Activated naive CD8-positive, alpha-beta T cell (primary cell): ENCODE measurements around the gene CBX1.
A peak's percentile ranks its signal among the peaks of the same experiment; 100 is the strongest.

Experiments used
- H3K27ac Mint-ChIP-seq: one replicate; pipeline ENCODE4 v1.8.0; 2021; ENCODE audit warnings: mixed read lengths
- H3K27me3 Mint-ChIP-seq: one replicate; pipeline ENCODE4 v1.8.0; 2021; ENCODE audit warnings: mixed read lengths
- H3K36me3 Mint-ChIP-seq: one replicate; pipeline ENCODE4 v1.8.0; 2021; ENCODE audit warnings: mixed read lengths
- H3K4me1 Mint-ChIP-seq: one replicate; pipeline ENCODE4 v1.8.0; 2021; ENCODE audit warnings: low read depth, mixed read lengths
- H3K4me3 Mint-ChIP-seq: one replicate; pipeline ENCODE4 v1.8.0; 2021; ENCODE audit warnings: mild to moderate bottlenecking, mixed read lengths
- H3K9me3 Mint-ChIP-seq: one replicate; pipeline ENCODE4 v1.8.0; 2021; ENCODE audit warnings: low read depth, mixed read lengths

CBX1 gene

GRCh38 chr17:48129981-48130380, 28.7 kb upstream of the CBX1 start:
- Mint-ChIP-seq H3K27ac (no peak overlapping the region), H3K36me3 (peaks cover 3% of the 10 kb centered on the region), H3K4me3 (no peak overlapping the region), H3K9me3 (no peaks in the 10 kb centered on the region), H3K27me3 (no peaks in the 10 kb centered on the region), H3K4me1 (peaks cover 3% of the 10 kb centered on the region)

- no peak overlapping the region for H3K4me3 Mint-ChIP-seq
These were observed 27.1 kb upstream of the CBX1 start for GRCh38 chr17:48128400-48128799.

GRCh38 chr17:48127371-48128051, 26.2 kb upstream of the CBX1 start:
- peaks cover 5% of the 10 kb centered on the region for H3K36me3 Mint-ChIP-seq
- no peak overlapping the region for H3K27ac Mint-ChIP-seq
- H3K27me3 Mint-ChIP-seq: no peaks in the 10 kb centered on the region
- no peaks in the 10 kb centered on the region for H3K9me3 Mint-ChIP-seq
- H3K4me3 Mint-ChIP-seq: no peak overlapping the region
- H3K4me1 Mint-ChIP-seq: peaks cover 3% of the 10 kb centered on the region

More at GRCh38 chr17:48128400-48128799, 27.1 kb upstream of the CBX1 start:
- H3K27ac Mint-ChIP-seq: peak overlapping the region; percentile 64
- H3K27me3 Mint-ChIP-seq: no peaks in the 10 kb centered on the region
- peaks cover 5% of the 10 kb centered on the region for H3K36me3 Mint-ChIP-seq
- H3K9me3 Mint-ChIP-seq: no peaks in the 10 kb centered on the region
- peaks cover 3% of the 10 kb centered on the region for H3K4me1 Mint-ChIP-seq

DNA sequence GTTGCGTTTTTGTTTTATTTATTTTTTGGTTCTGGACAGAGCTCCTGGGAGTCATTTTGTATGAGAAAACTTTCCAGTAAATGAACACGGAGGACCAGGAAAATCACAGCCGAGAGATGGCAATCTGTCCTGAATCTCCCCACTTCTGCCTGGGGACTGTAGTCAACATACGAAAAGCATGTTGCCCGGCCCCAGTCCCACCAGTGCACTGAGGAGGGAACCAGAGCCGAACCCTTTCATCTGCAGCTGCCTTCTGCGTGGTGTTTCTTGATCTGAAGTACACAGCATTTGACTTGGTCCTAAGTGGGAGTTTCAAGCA, 25.2 kb upstream of the CBX1 start:
- Mint-ChIP-seq H3K27me3 (no peaks in the 10 kb centered on the region), H3K27ac (no peak overlapping the region), H3K36me3 (peaks cover 5% of the 10 kb centered on the region), H3K4me1 (peaks cover 3% of the 10 kb centered on the region), H3K9me3 (no peaks in the 10 kb centered on the region), H3K4me3 (no peak overlapping the region)

GRCh38 chr17:48125829-48126531, 24.7 kb upstream of the CBX1 start:
- Mint-ChIP-seq H3K27ac (no peak overlapping the region), H3K36me3 (peaks cover 2% of the 10 kb centered on the region), H3K27me3 (no peaks in the 10 kb centered on the region), H3K9me3 (no peaks in the 10 kb centered on the region), H3K4me1 (no peaks in the 10 kb centered on the region), H3K4me3 (no peak overlapping the region)

GRCh38 chr17:48123776-48124388, 22.6 kb upstream of the CBX1 start:
- Mint-ChIP-seq H3K27ac (no peak overlapping the region), H3K27me3 (no peaks in the 10 kb centered on the region), H3K4me3 (no peak overlapping the region), H3K36me3 (peaks cover 2% of the 10 kb centered on the region), H3K4me1 (no peaks in the 10 kb centered on the region), H3K9me3 (no peaks in the 10 kb centered on the region)

GRCh38 chr17:48123111-48123510, 21.8 kb upstream of the CBX1 start:
- peaks cover 2% of the 10 kb centered on the region for H3K36me3 Mint-ChIP-seq
- H3K4me1 Mint-ChIP-seq: no peaks in the 10 kb centered on the region
- H3K4me3 Mint-ChIP-seq: no peak overlapping the region
- H3K9me3 Mint-ChIP-seq: no peaks in the 10 kb centered on the region
- H3K27ac Mint-ChIP-seq: no peak overlapping the region
- no peaks in the 10 kb centered on the region for H3K27me3 Mint-ChIP-seq

DNA sequence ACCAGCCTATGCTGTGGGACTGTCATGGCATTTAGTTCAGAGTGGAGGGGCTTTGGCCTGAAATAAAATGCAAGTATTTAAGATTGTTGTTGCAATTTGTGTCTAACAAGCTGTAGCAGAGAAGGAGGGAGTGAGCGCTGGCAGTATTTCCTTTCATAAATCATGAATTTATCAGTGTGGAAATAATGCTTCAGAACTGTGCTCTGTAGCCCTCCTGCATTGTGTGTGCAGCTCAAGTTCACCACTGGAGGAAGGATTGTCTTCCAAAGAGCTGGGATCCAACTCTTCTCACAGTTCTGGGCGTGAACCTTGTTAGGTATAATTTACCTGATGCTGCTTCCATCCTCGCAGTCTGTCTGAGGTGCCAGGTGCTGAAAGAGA, 21.4 kb upstream of the CBX1 start:
- Mint-ChIP-seq H3K36me3 (peaks cover 2% of the 10 kb centered on the region), H3K4me1 (no peaks in the 10 kb centered on the region), H3K4me3 (no peak overlapping the region), H3K9me3 (no peaks in the 10 kb centered on the region), H3K27ac (no peak overlapping the region), H3K27me3 (no peaks in the 10 kb centered on the region)

DNA sequence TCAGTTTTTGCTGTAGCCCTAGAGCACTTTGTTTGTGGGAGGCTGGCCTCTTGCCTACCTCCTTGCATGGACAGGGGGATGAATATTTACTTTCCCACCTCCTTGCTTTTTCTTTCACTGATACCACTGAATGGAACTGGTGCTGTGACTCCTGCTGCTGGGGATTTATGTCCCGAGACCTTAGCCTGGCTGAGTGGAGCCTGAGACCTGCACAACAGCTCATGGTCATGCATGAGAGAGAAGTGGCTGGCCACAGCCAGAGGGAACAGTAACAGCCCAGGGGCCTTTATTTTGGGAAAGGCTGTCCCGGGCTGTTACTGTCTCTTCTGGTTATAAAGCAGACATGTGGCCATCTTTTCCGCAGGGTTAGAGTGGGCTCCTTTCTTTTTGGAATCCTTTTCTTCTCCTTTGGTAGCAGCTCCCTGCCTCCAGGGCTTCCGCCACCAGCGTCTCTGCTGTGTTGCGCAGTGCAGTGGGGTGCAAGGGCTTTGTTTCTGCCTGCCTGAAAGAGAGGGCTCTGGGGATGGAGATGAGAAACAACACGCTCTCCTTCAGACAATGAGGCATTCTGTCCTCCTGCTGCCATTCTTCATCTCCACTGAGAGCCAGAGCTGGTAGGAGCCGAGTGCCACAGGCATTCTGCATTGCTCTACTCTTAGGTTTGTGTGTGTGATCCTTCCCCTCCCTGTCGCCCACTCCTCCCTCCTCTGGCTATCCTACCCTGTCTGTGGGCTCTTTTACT, 20.8 kb upstream of the CBX1 start:
- Mint-ChIP-seq H3K27me3 (no peaks in the 10 kb centered on the region), H3K36me3 (peaks cover 2% of the 10 kb centered on the region), H3K9me3 (no peaks in the 10 kb centered on the region), H3K4me3 (no peak overlapping the region), H3K27ac (no peak overlapping the region), H3K4me1 (no peaks in the 10 kb centered on the region)

DNA sequence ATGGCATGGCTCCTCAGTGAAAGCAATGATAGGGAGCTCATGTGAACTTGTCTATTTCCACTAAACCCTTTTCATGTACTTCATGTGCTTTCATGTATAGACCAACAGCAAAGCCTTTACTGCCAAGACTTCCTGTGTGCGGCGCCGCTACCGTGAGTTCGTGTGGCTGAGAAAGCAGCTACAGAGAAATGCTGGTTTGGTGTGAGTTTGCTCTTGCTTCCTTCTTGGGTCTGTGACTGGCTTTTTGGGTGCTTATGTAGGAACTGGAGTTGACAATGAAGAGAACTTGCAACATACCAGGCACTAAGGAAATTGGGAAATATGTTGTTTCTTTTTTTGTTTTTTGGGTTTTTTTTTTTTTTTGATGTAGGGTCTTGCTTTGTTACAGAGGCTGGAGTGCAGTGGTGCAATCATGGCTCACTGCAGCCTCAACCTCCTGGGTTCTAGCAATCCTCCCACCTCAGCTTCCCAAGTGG, 12.0 kb upstream of the CBX1 start:
- peak overlapping the region; percentile 98 for H3K27ac Mint-ChIP-seq
- peaks cover 43% of the 10 kb centered on the region for H3K4me1 Mint-ChIP-seq
- H3K27me3 Mint-ChIP-seq: no peaks in the 10 kb centered on the region
- no peaks in the 10 kb centered on the region for H3K9me3 Mint-ChIP-seq
- peak overlapping the region; percentile 24 for H3K4me3 Mint-ChIP-seq
- H3K36me3 Mint-ChIP-seq: peaks cover 2% of the 10 kb centered on the region

DNA sequence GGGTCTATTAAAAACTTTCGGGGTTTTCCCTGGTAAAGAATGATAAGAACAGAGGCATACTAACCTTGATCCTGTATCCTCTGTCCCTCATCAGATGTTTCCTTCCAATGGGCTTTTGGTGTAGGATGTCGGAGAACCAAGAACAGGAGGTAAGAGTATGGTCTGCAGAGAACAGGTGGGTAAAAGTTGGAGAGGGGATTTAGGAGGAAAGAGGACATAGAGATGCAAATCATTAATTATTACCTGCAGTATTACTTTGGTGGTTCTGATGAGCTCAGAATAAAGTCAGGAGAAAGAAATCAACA, 10.6 kb upstream of the CBX1 start:
- peak overlapping the region; percentile 81 for H3K4me3 Mint-ChIP-seq
- peak overlapping the region; percentile 98 for H3K27ac Mint-ChIP-seq
- H3K9me3 Mint-ChIP-seq: no peaks in the 10 kb centered on the region
- no peaks in the 10 kb centered on the region for H3K27me3 Mint-ChIP-seq
- H3K36me3 Mint-ChIP-seq: peaks cover 2% of the 10 kb centered on the region
- H3K4me1 Mint-ChIP-seq: peaks cover 52% of the 10 kb centered on the region

DNA sequence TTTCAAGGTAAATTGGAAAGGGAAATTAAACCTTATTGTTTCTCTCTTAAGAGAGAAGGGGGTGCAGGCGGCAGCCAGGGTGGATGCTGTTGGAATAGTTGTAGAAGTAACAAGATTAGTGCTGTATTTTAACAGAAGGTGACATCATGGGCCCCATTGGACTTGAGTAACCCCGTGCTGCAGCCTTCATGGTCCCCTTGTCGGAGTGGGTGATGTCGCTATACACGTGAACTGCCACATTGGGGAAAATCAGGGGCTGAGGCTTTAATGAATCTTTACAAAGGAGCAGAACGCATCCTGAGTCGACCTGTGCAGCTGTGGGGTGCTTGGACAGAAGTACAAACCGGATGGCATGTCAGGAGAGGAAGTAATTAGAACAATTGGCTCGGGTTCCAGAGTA, 9.5 kb upstream of the CBX1 start:
- H3K4me3 Mint-ChIP-seq: peak overlapping the region; percentile 44
- no peaks in the 10 kb centered on the region for H3K27me3 Mint-ChIP-seq
- H3K4me1 Mint-ChIP-seq: peaks cover 55% of the 10 kb centered on the region
- H3K27ac Mint-ChIP-seq: peak overlapping the region; percentile 98
- H3K9me3 Mint-ChIP-seq: no peaks in the 10 kb centered on the region
- H3K36me3 Mint-ChIP-seq: peaks cover 2% of the 10 kb centered on the region

GRCh38 chr17:48107137-48108055, 6.1 kb upstream of the CBX1 start, which contains the start of gene SNX11:
Gene SNX11 (plus strand): TSS chr17:48107766. CDS start chr17:48112044, 4,278 bp downstream.
- Mint-ChIP-seq H3K4me1 (peaks cover 55% of the 10 kb centered on the region), H3K36me3 (peaks cover 2% of the 10 kb centered on the region), H3K27me3 (no peaks in the 10 kb centered on the region), H3K27ac (peak within 1 kb of the TSS; percentile 94), H3K9me3 (no peaks in the 10 kb centered on the region), H3K4me3 (peak within 1 kb of the TSS; percentile 99)

DNA sequence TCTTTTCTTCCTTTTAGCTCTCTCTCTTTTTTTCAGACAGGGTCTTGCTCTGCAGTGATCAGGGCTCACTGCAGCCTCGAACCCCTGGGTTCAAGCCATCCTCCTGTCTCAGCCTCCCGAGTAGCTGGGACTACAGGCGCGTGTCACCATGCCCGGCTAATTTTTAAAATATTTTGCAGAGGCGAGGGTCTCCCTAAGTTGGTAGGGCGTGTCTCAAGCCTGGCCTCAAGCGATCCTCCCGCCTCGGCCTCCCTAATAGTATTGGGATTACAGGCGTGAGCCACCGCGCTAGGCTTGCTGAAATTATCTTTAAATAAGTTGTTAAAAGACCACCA, 5.5 kb upstream of the CBX1 start:
- peaks cover under 1% of the 10 kb centered on the region for H3K36me3 Mint-ChIP-seq
- no peaks in the 10 kb centered on the region for H3K9me3 Mint-ChIP-seq
- peak overlapping the region; percentile 94 for H3K27ac Mint-ChIP-seq
- no peaks in the 10 kb centered on the region for H3K27me3 Mint-ChIP-seq
- peak overlapping the region; percentile 99 for H3K4me3 Mint-ChIP-seq
- H3K4me1 Mint-ChIP-seq: peaks cover 52% of the 10 kb centered on the region
